ENCODE results near the gene STXBP3. TPM values are rescaled to one million over a fixed set of nuclear protein-coding genes. Genes with fewer than 3 reads are reported as not detected.

STXBP3 gene
- total and polyA plus RNA-seq, 2 experiments from 2014 or later, result 25.0 to 77.5 TPM

DNA sequence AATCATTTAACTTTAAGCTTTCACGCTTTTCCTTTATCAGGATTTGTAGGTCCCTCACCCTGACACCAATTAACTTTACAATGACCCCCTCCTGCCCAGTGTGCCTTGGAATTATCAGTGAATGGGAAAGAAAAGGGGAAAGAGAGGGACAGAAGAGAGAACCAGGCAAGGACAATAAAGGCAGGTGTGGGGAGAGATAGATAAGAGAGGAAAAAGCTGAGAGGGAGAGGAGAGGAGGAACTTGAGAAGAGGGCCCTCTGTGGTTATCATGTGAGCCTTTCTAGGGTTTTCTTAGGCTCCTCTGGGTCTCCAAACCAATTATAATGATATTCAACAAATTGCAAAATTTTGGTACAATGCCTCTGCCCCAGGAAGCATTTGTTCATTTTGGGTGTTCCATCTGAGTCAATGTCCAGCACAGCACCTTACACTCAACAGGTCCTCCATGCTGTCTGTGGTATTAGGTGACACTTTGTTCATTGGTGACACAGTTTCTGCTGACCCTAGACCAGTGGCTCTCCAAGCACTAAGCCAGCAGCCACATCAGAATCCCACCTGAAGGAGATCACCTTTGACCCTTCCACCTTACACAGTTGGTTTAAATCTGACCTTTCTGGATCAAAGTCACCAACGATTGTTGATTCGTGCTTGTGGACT, 96.2 kb downstream of the STXBP3 start:
- no peak for DNase-seq (ENCODE audit: low spot score)
- H3K36me3 ChIP-seq (replicated peaks; ENCODE audit: insufficient read depth, low read depth), result no peaks in the 10 kb centered on the region
- no peaks in the 10 kb centered on the region for H3K79me2 ChIP-seq
- no peaks in the 10 kb centered on the region for H3K4me1 ChIP-seq (ENCODE audit: insufficient read depth)
- no peaks in the 10 kb centered on the region for H3K27me3 ChIP-seq
- no peaks in the 10 kb centered on the region for H3K9me2 ChIP-seq (replicated peaks; ENCODE audit: insufficient read depth)
- no peaks in the 10 kb centered on the region for H3K9me3 ChIP-seq (ENCODE audit: low read depth)
- H3K4me3 ChIP-seq, result no peak overlapping the region
- TF ChIP-seq EZH2phosphoT487 (IDR thresholded peaks at IDR 0.05; ENCODE audit: low read depth, severe bottlenecking, unreplicated experiment) (no peak), EZH2 (IDR thresholded peaks at IDR 0.05; ENCODE audit: borderline replicate concordance) (no peak)
- TF ChIP-seq, protein P1, sequence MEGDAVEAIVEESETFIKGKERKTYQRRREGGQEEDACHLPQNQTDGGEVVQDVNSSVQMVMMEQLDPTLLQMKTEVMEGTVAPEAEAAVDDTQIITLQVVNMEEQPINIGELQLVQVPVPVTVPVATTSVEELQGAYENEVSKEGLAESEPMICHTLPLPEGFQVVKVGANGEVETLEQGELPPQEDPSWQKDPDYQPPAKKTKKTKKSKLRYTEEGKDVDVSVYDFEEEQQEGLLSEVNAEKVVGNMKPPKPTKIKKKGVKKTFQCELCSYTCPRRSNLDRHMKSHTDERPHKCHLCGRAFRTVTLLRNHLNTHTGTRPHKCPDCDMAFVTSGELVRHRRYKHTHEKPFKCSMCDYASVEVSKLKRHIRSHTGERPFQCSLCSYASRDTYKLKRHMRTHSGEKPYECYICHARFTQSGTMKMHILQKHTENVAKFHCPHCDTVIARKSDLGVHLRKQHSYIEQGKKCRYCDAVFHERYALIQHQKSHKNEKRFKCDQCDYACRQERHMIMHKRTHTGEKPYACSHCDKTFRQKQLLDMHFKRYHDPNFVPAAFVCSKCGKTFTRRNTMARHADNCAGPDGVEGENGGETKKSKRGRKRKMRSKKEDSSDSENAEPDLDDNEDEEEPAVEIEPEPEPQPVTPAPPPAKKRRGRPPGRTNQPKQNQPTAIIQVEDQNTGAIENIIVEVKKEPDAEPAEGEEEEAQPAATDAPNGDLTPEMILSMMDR (IDR thresholded peaks at IDR 0.05; ENCODE audit: poor library complexity), result no peak
- 80% methylated on average over 3 of the region's 3 CpGs for WGBS (ENCODE audit: low lambda C conversion rate, missing lambda C conversion rate)
- H3K27ac ChIP-seq, result no peak overlapping the region
- no peaks in the 10 kb centered on the region for H4K20me1 ChIP-seq (ENCODE audit: insufficient read depth, poor library complexity, severe bottlenecking)
- H3K4me2 ChIP-seq, result no peak overlapping the region
- H2AFZ ChIP-seq, result no peak overlapping the region

DNA sequence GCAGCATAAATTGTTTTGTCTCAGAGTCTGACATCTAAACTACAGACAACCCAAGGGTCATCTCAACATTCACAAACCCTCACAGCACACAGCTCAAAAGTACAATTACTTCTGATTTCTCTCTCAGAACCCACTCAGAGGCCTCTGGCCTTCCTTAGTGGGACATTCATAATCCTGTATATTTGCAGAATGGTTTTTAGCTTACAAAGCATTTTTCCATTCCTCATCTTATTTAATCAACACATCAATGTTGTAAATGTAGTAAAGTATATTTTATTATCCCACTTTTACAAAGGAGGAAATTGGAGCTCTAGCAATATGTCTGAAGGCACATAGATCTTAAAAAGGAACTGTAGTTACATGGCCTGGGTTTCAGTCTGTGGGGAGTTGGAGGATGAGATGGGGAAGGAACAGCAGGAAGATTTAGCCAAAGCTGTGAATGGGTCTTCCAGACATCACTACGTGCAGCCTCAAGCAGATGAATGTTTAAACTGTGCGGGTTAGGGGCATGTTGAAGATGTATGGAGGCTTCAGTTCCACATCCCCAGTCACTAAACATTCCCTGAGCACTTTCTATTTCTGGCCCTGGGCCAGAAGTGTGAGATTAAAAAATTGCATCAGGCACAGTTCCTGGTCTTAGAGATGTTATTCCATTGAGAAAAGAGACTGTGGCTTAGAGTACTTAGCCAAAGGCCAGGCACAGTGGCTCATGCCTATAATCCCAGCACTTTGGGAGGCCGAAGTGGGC, 97.1 kb downstream of the STXBP3 start:
- Histone ChIP-seq H3K4me1 (ENCODE audit: insufficient read depth) (no peaks in the 10 kb centered on the region), H3K79me2 (no peaks in the 10 kb centered on the region), H3K4me3 (no peak overlapping the region), H3K36me3 (replicated peaks; ENCODE audit: insufficient read depth, low read depth) (no peaks in the 10 kb centered on the region), H3K27ac (no peak overlapping the region), H4K20me1 (ENCODE audit: insufficient read depth, poor library complexity, severe bottlenecking) (no peaks in the 10 kb centered on the region), H3K27me3 (no peaks in the 10 kb centered on the region), H2AFZ (no peak overlapping the region), H3K4me2 (no peak overlapping the region), H3K9me3 (ENCODE audit: low read depth) (no peaks in the 10 kb centered on the region), H3K9me2 (replicated peaks; ENCODE audit: insufficient read depth) (no peaks in the 10 kb centered on the region)
- TF ChIP-seq EZH2 (IDR thresholded peaks at IDR 0.05; ENCODE audit: borderline replicate concordance) (no peak), EZH2phosphoT487 (IDR thresholded peaks at IDR 0.05; ENCODE audit: low read depth, severe bottlenecking, unreplicated experiment) (no peak)
- TF ChIP-seq, protein P1 (IDR thresholded peaks at IDR 0.05; ENCODE audit: poor library complexity), result no peak
- 78% methylated on average over 3 of the region's 3 CpGs for WGBS (ENCODE audit: low lambda C conversion rate, missing lambda C conversion rate)
- DNase-seq (ENCODE audit: low spot score), result no peak

DNA sequence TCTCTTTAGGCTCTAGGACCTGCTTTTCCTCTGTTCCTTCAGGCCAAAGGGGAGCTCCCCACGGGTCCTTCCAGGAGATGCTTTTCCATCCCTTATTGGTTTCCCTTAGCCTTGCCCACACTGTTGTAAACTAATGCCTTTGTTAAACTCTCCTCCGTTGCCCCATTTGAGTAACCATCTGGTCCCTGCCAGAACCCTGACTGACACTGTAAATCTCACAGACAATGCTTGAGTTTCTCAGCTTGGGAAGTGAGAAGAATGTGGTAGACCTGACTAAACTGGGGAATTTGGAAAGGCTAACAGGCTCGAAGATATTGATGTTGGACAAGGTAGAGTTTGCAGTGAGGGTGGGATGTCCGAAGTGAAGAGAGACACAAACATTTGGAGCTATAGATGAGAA, 99.0 kb downstream of the STXBP3 start:
- 66% methylated on average over 4 of the region's 4 CpGs for whole genome bisulfite sequencing (ENCODE audit: low lambda C conversion rate, missing lambda C conversion rate)
- no peak overlapping the region for H2AFZ ChIP-seq

More for the DNA sequence above, 99.0 kb downstream of the STXBP3 start:
- no peak overlapping the region for H3K4me2 ChIP-seq
- no peaks in the 10 kb centered on the region for H3K79me2 ChIP-seq
- no peak for TF ChIP-seq EZH2 (IDR thresholded peaks at IDR 0.05; ENCODE audit: borderline replicate concordance)
- TF ChIP-seq, protein P1 (IDR thresholded peaks at IDR 0.05; ENCODE audit: poor library complexity), result no peak
- no peak for TF ChIP-seq EZH2phosphoT487 (IDR thresholded peaks at IDR 0.05; ENCODE audit: low read depth, severe bottlenecking, unreplicated experiment)
- no peaks in the 10 kb centered on the region for H3K9me2 ChIP-seq (replicated peaks; ENCODE audit: insufficient read depth)
- H3K36me3 ChIP-seq (replicated peaks; ENCODE audit: insufficient read depth, low read depth), result no peaks in the 10 kb centered on the region
- no peaks in the 10 kb centered on the region for H3K4me1 ChIP-seq (ENCODE audit: insufficient read depth)
- no peak overlapping the region for H3K27ac ChIP-seq
- no peak for DNase-seq (ENCODE audit: low spot score)
- no peak overlapping the region for H3K4me3 ChIP-seq
- H3K9me3 ChIP-seq (ENCODE audit: low read depth), result no peaks in the 10 kb centered on the region
- no peaks in the 10 kb centered on the region for H4K20me1 ChIP-seq (ENCODE audit: insufficient read depth, poor library complexity, severe bottlenecking)
- H3K27me3 ChIP-seq, result no peaks in the 10 kb centered on the region

Data from hepatocyte (in vitro differentiated cells).